HepG2 (cell line): Measurements from ENCODE around the gene PLXND1. TPM values are rescaled to one million over a fixed set of nuclear protein-coding genes. Genes with fewer than 3 reads are reported as not detected.

Experiments
- ATAC-seq: fragments of 200-7000 bp; cut with Tn5 transposase; 3 replicates; pipeline ENCODE4 v1.9.1; 2020; ENCODE audit warnings: mild to moderate bottlenecking, moderate library complexity
- BruUV-seq: library from RNA; stranded (reverse); fragments of 400-500 nt; replicated peaks from 2 replicates; lab custom pipeline; 2021; lab: Mats Ljungman, UMichigan
- CTCF ChIA-PET: fragments of 300-600 bp; formaldehyde crosslinking; extraction: SDS; loops from one replicate; lab custom pipeline; 2021; ENCODE audit warnings: low total read pairs, inconsistent platforms, low intra/inter-chr PET ratio; lab: Yijun Ruan, JAX
- POLR2A ChIA-PET: fragments of 350-600 bp; sonication (Branson Sonifier 250); formaldehyde crosslinking; loops from one replicate; lab custom pipeline; 2020; ENCODE audit warnings: antibody characterized with exemption, inconsistent platforms; lab: Yijun Ruan, JAX
- DNase-seq: peaks from one replicate; pipeline ENCODE4 v3.0.0-alpha.2; 2015; ENCODE audit warnings: low spot score
- FAIRE-seq: peaks from 3 replicates; lab custom pipeline; 2011; peaks lifted over from hg19 to GRCh38; lab: Jason Lieb, UNC
- H2AFZ ChIP-seq: one replicate; pipeline ENCODE4 v1.6.1; 2011; ENCODE audit warnings: low read length, inconsistent platforms
- H3K27ac ChIP-seq: fragments of 300-600 bp; 3 replicates; pipeline ENCODE4 v1.8.0; 2011; ENCODE audit warnings: mixed run types, mild to moderate bottlenecking, mixed read lengths, low read length, inconsistent platforms; ENCODE audit not compliant: insufficient read depth; ENCODE audit errors: extremely low read length
- H3K27me3 ChIP-seq, 2 experiments: fragments of 200-600 bp in 1 of 2; 2 replicates in 1 of 2; 3 replicates in 1 of 2; pipeline versions ENCODE4 v1.6.0 to v1.8.0; 2011; ENCODE audit warnings: low read length in 2 of 2, mild to moderate bottlenecking in 2 of 2, moderate library complexity in 2 of 2, inconsistent platforms in 1 of 2; ENCODE audit not compliant: insufficient read depth in 2 of 2, control insufficient read depth in 1 of 2
- H3K36me3 ChIP-seq, 2 experiments: fragments of 200-600 bp in 1 of 2; replicated peaks in 1 of 2; 2 replicates in 1 of 2; 3 replicates in 1 of 2; pipeline versions ENCODE4 v1.5.1 to v1.8.0; 2011; ENCODE audit warnings: low read length in 2 of 2, inconsistent platforms in 1 of 2; ENCODE audit not compliant: insufficient read depth in 2 of 2, control insufficient read depth in 1 of 2
- H3K4me1 ChIP-seq: 2 replicates; pipeline ENCODE4 v1.5.1; 2012; ENCODE audit warnings: low read length, inconsistent platforms; ENCODE audit not compliant: insufficient read depth
- H3K4me2 ChIP-seq: 2 replicates; pipeline ENCODE4 v1.6.0; 2011; ENCODE audit warnings: low read depth, low read length, inconsistent platforms
- H3K4me3 ChIP-seq, 3 experiments: fragments of 200-600 bp in 1 of 3; sonication (generic), shearing (Covaris generic) in 1 of 3; replicated peaks in 1 of 3; 2 replicates each; pipeline ENCODE4 v1.5.1; 2011 to 2016; ENCODE audit warnings: low read length in 3 of 3, inconsistent platforms in 2 of 3, low read depth in 2 of 3, mild to moderate bottlenecking in 2 of 3, control low read depth in 1 of 3, mixed read lengths in 1 of 3; ENCODE audit not compliant: insufficient read depth in 1 of 3
- H3K79me2 ChIP-seq: one replicate; pipeline ENCODE4 v1.6.1; 2011; ENCODE audit warnings: low read length, inconsistent platforms; ENCODE audit not compliant: insufficient read depth
- H3K9ac ChIP-seq: 2 replicates; pipeline ENCODE4 v1.6.0; 2011; ENCODE audit warnings: mild to moderate bottlenecking, low read depth, low read length, inconsistent platforms; ENCODE audit not compliant: insufficient read depth
- H3K9me3 ChIP-seq: 2 replicates; pipeline ENCODE4 v1.5.1; 2012; ENCODE audit warnings: mild to moderate bottlenecking, low read length
- H4K20me1 ChIP-seq: 2 replicates; pipeline ENCODE4 v1.6.0; 2011; ENCODE audit warnings: inconsistent platforms, mild to moderate bottlenecking, low read length, moderate library complexity; ENCODE audit not compliant: insufficient read depth
- BCL6 ChIP-seq: IDR thresholded peaks from 2 replicates; pipeline ENCODE4 v1.6.1; 2016; ENCODE audit warnings: missing genetic modification reagents, missing compliant biosample characterization
- BORCS8-MEF2B ChIP-seq: sonication (generic); formaldehyde crosslinking; IDR thresholded peaks from 2 replicates; pipeline ENCODE4 v1.8.0; 2022; ENCODE audit warnings: mild to moderate bottlenecking, missing genetic modification reagents
- CEBPB ChIP-seq: IDR thresholded peaks from 2 replicates; pipeline ENCODE4 v1.6.1; 2011; ENCODE audit warnings: low read depth, low read length, improper control_type of control experiment, borderline replicate concordance
- FOSL2 ChIP-seq: sonication (generic); formaldehyde crosslinking; IDR thresholded peaks from 2 replicates; pipeline ENCODE4 v1.4.0; 2020; ENCODE audit warnings: missing genetic modification reagents
- HDAC2 ChIP-seq: sonication (generic); formaldehyde crosslinking; IDR thresholded peaks from 2 replicates; pipeline ENCODE4 v1.4.0; 2020; ENCODE audit warnings: missing genetic modification reagents
- NFIC ChIP-seq: IDR thresholded peaks from 2 replicates; pipeline ENCODE4 v1.6.1; 2012; ENCODE audit warnings: mild to moderate bottlenecking, low read length, inconsistent platforms
- NFKBIZ ChIP-seq: IDR thresholded peaks from 2 replicates; pipeline ENCODE4 v1.6.1; 2018; ENCODE audit warnings: missing genetic modification reagents, missing compliant biosample characterization
- PRDM4 ChIP-seq: sonication (generic); formaldehyde crosslinking; IDR thresholded peaks from 2 replicates; pipeline ENCODE4 v1.9.0; 2021; ENCODE audit warnings: missing genetic modification reagents, borderline replicate concordance
- RARA ChIP-seq: IDR thresholded peaks from 2 replicates; pipeline ENCODE4 v1.6.1; 2016; ENCODE audit warnings: missing genetic modification reagents, missing compliant biosample characterization
- SIN3A ChIP-seq: IDR thresholded peaks from 2 replicates; pipeline ENCODE4 v1.6.1; 2011; ENCODE audit warnings: low read depth, mild to moderate bottlenecking, control low read depth, low read length, borderline replicate concordance
- ZBTB44 ChIP-seq: sonication (generic); formaldehyde crosslinking; IDR thresholded peaks from 2 replicates; pipeline ENCODE4 v1.4.0; 2020; ENCODE audit warnings: missing genetic modification reagents
- ZBTB8A ChIP-seq: sonication (generic); formaldehyde crosslinking; IDR thresholded peaks from 2 replicates; pipeline ENCODE4 v1.4.0; 2020; ENCODE audit warnings: mild to moderate bottlenecking, low read depth, missing genetic modification reagents, borderline replicate concordance
- ZKSCAN5 ChIP-seq: sonication (generic); formaldehyde crosslinking; IDR thresholded peaks from 2 replicates; pipeline ENCODE4 v1.5.1; 2020; ENCODE audit warnings: mild to moderate bottlenecking, missing genetic modification reagents
- ZNF609 ChIP-seq: sonication (generic); formaldehyde crosslinking; IDR thresholded peaks from 2 replicates; pipeline ENCODE4 v1.4.0; 2020; ENCODE audit warnings: mild to moderate bottlenecking, missing genetic modification reagents, borderline replicate concordance
- ZNF616 ChIP-seq: sonication (generic); formaldehyde crosslinking; IDR thresholded peaks from 2 replicates; pipeline ENCODE4 v1.5.0; 2020; ENCODE audit warnings: low read depth, mild to moderate bottlenecking, missing genetic modification reagents
- ZNF644 ChIP-seq: IDR thresholded peaks from 2 replicates; pipeline ENCODE4 v1.6.1; 2016; ENCODE audit warnings: low read depth
- WGBS: methylation state at CpG from one replicate; pipeline ENCODE4 v1.1.6; 2017; ENCODE audit warnings: low lambda C conversion rate; 5-methylcytosine and 5-hydroxymethylcytosine counted together
- in situ Hi-C: cut with HindIII; loops from 2 replicates; pipeline ENCODE4 v1.10.0; 2017; ENCODE audit warnings: low pct_unique_long_range_greater_than_20kb; ENCODE audit not compliant: extremely low pct_ligation_motif_present
- intact Hi-C: fragments of 100-400 bp; cut with micrococcal nuclease; formaldehyde crosslinking; loops from one replicate; pipeline ENCODE4 v1.10.0; 2022; ENCODE audit not compliant: unreplicated experiment
- polyA plus RNA-seq, 8 experiments: library from polyadenylated mRNA; depleted of rRNA in 3 of 8; stranded (reverse) in 7 of 8; unstranded in 1 of 8; fragments of >200 nt; fragmentation: Illumina TruSeq in 4 of 8; extraction: Trizol in 4 of 8; gene quantifications; 2 replicates each; pipeline versions ENCODE4 v1.2.1 to v1.2.3, GENCODE V29; 2011 to 2016; ENCODE audit warnings: low read depth in 4 of 8, missing spikeins in 1 of 8, mixed read lengths in 1 of 8; ENCODE audit not compliant: insufficient read depth in 1 of 8
- total RNA-seq, 5 experiments: library from RNA; depleted of rRNA; stranded (reverse); fragments of >200 nt; fragmentation: Illumina TruSeq; extraction: Trizol; gene quantifications; 2 replicates each; pipeline ENCODE4 v1.2.3, GENCODE V29; 2016; ENCODE audit warnings: low read depth in 1 of 5

PLXND1 gene
- total and polyA plus RNA-seq, 2 of the 13 experiments (the other 11 are each of a cell fraction or from before 2014, with no cell fraction given) = 15.9 to 42.0 TPM

GRCh38 chr3:129628169-129628522 is 21.7 kb upstream of the PLXND1 start:
- H4K20me1 ChIP-seq = no peaks in the 10 kb centered on the region
- H3K4me1 ChIP-seq = peaks cover 63% of the 10 kb centered on the region
- FAIRE-seq = peak; percentile 34
- WGBS = 19% methylated on average over 9 of the region's 9 CpGs
- no peaks in the 10 kb centered on the region for H3K9me3 ChIP-seq
- intact Hi-C loops = loop anchor here (1.0 to 10.0 kb wide), 4 partner anchors 197 to 306 kb away; no protein-coding TSS in a partner anchor
- no peak overlapping the region for H2AFZ ChIP-seq
- CTCF ChIA-PET = interaction anchor here (1.0 to 2.5 kb wide), 4 partner anchors 196 to 307 kb away, joined by 3 to 23 read pairs (median 6); no protein-coding TSS in a partner anchor
- peaks cover 8% of the 10 kb centered on the region for H3K79me2 ChIP-seq
- peak overlapping the region; percentile 89 for H3K9ac ChIP-seq
- no peaks in the 10 kb centered on the region for H3K36me3 ChIP-seq
- BruUV-seq = no TSS peak
- H3K4me3 ChIP-seq = peak overlapping the region; percentile 67 to 97 (median 76)
- ATAC-seq = no peak
- peak overlapping the region; percentile 99 for H3K4me2 ChIP-seq
- POLR2A ChIA-PET = interaction anchor here (1.0 to 5.4 kb wide), 6 partner anchors 23 to 201 kb away, joined by 3 to 107 read pairs (median 7); partner anchors contain the start of gene PLXND1
- H3K27ac ChIP-seq = peak overlapping the region; percentile 95
- in situ Hi-C loops = loop anchor here (5.0 kb wide), 2 partner anchors 204 to 304 kb away; no protein-coding TSS in a partner anchor
- DNase-seq = no peak
- H3K27me3 ChIP-seq = no peaks in the 10 kb centered on the region; a peak in 1 of 5 replicates
- TF ChIP-seq SIN3A (0 out of 2 replicates have a peak, but pooled peaks have one; percentile 10), ZNF609 (CRISPR knock-in tag) (no peak), HDAC2 (peak; percentile 50; the same call in 1 of the 2 replicates), BORCS8-MEF2B (peak; percentile 48; the same call in 1 of the 2 replicates), ZBTB44 (no peak), ZBTB8A (CRISPR knock-in tag) (0 out of 2 replicates have a peak, but pooled peaks have one; percentile 15), RARA (CRISPR knock-in tag) (0 out of 2 replicates have a peak, but pooled peaks have one; percentile 33), NFKBIZ (CRISPR knock-in tag) (0 out of 2 replicates have a peak, but pooled peaks have one; percentile 29), BCL6 (0 out of 2 replicates have a peak, but pooled peaks have one; percentile 26), NFIC (no peak), PRDM4 (CRISPR knock-in tag) (no peak), ZNF644 (CRISPR knock-in tag) (peak; percentile 60; the same call in 1 of the 2 replicates), CEBPB (peak; percentile 97), ZNF616 (no peak), FOSL2 (CRISPR knock-in tag) (peak; percentile 16; the same call in 1 of the 2 replicates), ZKSCAN5 (CRISPR knock-in tag) (no peak)
